GM19035 (cell line): ENCODE data around the gene TANC1.

Source experiments
- ATAC-seq: cut with Tn5 transposase; IDR thresholded peaks from one replicate; pipeline ENCODE4 v1.9.1; 2021; ENCODE audit not compliant: unreplicated experiment

The TANC1 gene

GRCh38 chr2:159243529-159243928 is 275.1 kb downstream of the TANC1 start:
- ATAC-seq = no peak

DNA sequence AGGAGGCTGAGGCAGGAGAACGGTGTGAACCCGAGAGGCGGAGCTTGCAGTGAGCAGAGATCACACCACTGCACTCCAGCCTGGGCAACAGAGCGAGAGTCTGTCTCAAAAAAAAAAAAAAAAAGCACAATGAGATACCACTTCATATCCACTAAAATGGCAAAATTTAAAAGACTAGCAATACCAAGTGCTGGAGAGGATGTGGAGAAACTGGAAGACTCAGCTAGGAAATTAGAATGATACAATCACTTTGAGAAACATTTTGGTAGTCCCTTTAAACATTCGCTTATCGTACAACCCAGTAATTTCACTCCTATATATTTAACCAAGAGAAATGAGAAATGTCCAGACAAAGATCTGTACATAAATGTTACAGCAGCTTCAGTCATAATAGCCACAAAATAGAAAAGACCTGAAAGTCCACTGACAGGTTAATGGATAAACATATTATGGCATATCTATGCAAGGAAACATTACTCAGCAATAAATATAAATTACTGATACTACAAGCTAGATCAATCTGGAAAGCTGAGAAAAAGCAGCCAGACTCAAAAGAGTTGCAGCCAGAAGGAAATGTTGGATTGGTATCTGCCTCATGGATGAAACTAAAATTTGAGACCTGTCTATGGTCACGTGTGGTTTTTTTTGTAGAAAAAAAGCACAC is 278.0 kb downstream of the TANC1 start:
- ATAC-seq = no peak

DNA sequence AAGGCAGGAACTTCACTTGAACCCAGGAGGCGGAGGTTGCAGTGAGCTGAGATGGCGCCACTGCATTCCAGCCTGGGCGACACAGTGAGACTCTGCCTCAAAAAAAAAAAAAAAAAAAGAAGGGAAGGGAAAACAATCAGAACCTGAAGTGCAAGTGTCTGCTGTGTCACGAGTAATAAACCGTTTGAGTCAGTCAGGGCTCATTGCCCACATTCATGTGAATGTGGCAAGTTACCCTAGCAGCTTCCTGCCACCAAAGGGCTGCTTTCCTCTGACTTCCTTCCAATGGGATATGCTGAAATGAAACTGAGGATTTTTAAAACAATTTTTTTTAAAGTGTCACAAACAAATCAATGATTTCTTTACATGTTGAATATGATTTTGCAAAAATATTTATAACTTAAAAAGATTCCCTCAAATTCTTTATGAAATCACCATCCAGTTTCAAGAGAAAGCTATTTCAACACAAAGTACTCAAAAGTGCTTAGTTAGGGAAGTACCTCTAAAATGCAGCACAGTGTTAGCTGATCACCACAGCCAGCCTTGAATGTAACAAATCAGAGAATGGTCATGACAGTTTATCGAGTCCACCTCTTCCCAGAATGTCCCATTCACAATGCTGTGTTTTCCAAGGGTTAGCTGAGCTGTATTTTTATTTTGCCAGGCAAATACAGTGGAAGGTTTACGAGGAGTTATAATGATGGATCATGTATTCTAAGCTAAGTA is 281.7 kb downstream of the TANC1 start:
- ATAC-seq = no peak

DNA sequence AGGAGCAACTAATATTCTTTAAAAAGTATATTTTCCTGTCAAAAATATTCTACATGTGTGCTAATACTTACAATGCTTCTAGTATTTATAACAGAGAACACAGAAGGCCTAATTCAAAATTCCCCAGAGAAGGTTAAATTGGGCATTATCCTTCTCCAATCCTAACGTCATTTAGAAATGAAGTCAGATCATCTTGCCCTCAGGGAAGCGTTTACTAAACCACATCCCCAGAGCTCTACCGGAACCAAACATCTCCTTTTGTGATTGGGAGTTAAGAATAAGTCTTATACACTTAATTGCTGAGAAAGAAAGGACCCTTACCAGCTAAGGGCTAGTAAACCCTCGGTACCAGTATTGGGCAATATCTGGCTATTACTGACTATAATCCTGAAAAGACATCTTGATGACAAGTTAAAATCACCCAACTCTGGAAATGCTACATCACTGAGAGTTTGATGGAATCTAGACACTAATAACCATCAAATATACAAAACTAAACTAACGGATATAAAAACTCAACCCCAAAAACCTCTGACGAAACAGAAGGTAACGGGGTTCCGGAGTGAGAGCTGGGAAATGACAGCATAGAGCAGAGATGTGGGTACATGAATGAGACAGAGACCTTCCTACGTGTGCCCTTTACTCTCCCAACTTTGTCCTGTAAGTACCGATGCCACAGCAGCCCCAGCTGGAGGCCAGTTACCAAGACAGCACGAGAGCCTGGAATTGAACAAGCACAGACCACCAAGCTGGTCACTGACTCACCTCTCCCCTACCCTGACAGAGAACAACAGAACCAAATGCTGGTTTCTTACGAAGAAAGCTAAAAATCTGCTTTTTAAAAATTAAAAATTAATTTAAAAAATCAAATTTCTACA is 283.1 kb downstream of the TANC1 start:
- no peak for ATAC-seq

- no peak for ATAC-seq
These were observed 284.5 kb downstream of the TANC1 start for GRCh38 chr2:159252905-159253304.

DNA sequence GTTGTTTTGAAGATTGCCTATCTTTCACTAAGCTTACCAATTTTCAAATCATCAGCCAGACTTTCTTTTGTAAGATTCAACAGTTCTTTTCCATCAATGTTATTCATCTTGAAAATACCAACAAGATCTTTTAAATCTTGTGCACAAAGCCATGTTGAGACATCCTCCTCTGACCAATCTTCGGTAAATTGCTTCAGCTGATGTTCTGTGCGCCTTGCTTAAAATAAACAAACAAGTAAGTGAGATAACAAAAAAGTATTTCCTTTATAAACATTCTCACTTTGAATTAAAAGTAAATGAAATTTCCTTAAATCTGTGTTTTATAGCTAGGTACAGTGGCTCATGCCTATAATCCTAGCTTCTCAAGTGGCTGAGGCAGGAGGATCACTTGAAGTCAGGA is 287.7 kb downstream of the TANC1 start:
- no peak for ATAC-seq

- ATAC-seq = no peak
These were observed 293.8 kb downstream of the TANC1 start for GRCh38 chr2:159262226-159262625.

GRCh38 chr2:159262904-159263303 is 294.5 kb downstream of the TANC1 start:
- ATAC-seq = no peak

- no peak for ATAC-seq
These were observed 296.7 kb downstream of the TANC1 start for GRCh38 chr2:159265171-159265576.

DNA sequence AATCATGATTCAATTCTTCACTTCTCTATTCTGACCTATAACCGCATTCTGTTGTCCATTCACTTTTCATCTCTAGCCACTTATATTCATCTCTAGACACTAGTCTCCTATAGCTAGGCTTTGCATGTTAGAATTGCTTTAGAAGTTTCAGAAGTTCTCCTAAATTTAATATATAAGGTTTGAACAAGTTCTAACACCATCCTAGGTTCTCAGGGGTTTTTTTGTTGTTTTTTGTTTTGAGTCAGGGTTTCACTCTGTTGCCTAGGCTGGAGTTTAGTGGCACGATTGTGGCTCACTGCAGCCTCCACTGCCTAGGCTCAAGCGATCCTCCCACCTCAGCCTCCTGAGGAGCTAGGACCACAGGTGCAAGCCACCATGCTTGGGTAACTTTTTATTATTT is 298.1 kb downstream of the TANC1 start:
- ATAC-seq = peak; percentile 71

GRCh38 chr2:159267921-159268320 is 299.5 kb downstream of the TANC1 start:
- ATAC-seq = no peak

DNA sequence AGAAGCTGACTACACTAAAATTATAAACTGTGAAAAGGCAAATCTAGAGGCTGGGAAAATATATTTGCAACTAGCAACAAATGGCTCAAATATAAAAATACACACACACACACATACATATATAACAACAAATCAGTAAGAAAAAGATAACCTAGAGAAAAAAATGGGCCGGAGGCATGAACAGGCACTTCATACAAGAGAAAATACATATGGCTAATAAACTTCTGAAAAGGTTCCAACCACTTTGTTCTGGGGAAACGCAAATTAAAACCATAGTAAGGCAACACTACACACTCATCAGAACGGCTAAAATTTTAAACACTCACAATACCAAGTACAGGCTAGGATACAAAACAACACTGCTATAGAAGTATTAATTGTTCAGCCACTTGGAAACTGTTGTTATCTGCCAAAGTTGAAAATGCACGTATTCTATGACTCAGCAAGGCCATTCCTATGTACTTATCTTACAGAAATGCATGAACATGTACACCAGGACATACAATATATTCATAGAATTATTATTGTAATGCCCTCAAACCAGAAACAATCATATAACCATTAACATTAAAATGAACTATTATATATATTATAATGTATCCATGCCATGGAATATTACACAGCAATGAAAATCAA is 302.4 kb downstream of the TANC1 start:
- ATAC-seq = no peak

DNA sequence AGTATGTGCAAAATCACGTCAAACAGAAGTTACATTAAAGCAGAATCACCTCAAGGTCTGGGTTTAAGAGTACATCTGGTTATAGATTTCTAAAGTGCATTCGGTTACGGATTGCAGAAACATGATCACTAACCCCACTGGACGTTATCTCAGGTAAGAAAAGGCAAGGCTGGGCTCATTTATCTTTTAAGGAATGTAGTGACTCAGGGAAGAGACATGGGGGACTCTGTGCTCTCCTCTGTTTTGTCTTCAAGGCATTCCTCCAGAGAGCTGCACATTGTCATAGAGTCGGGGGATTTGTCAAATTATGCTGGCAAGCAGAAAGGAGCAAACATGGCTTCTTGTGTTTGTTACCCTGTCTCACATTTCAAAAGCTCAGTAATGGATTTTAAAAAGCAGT is 303.7 kb downstream of the TANC1 start:
- no peak for ATAC-seq

GRCh38 chr2:159275111-159275510 is 306.7 kb downstream of the TANC1 start:
- no peak for ATAC-seq

DNA sequence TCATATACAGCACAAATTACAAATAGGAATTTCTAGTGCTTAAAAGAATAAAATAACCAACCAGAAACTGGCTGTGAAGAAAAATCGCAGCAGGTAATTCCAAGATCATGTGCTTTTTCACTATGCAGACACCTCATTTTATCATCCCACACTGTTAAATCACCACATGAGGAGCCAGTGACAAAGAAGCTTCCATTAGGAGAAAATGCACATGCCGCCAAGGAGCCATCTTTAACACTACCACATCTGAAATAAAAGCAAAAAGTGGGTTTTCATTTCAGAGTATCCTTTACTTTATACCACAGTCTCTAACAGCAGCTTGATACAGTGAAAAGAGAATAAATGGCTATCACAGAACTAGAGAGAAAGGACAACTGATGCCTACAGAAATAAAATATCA is 311.3 kb downstream of the TANC1 start:
- no peak for ATAC-seq

DNA sequence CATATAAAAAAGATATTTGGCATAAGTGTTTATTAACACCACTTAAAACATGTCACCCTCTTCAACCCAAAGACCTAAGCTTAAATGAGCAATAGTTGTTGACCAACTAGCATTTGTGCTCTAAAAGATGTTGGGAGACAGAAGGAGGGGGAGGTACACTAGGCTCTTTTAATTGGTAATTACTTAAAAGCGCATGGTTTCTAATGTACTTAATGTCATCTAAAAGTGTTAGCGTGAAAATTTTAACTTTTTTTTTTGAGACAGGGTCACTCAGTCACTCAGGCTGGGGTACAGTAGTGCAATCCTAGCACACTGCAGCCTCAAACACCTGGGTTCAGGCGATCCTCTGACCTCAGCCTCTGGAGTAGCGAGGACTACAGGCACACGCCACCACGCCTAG is 312.6 kb downstream of the TANC1 start:
- ATAC-seq = no peak
